IMR-90 (cell line): ENCODE results near the gene POU4F1. TPM values are rescaled to one million over a fixed set of nuclear protein-coding genes. Genes with fewer than 3 reads are reported as not detected.

Source experiments
- ATAC-seq: fragments of 200-7000 bp; cut with Tn5 transposase; 2 replicates; pipeline ENCODE4 v1.9.1; 2020; ENCODE audit warnings: low read depth, mild to moderate bottlenecking, moderate library complexity
- BruUV-seq: library from RNA; stranded (reverse); fragments of 400-500 nt; replicated peaks from 2 replicates; lab custom pipeline; 2021; lab: Mats Ljungman, UMichigan
- CTCF ChIA-PET: fragments of 300-600 bp; formaldehyde crosslinking; extraction: SDS; loops from one replicate; lab custom pipeline; 2021; ENCODE audit warnings: antibody characterized with exemption; lab: Yijun Ruan, JAX
- POLR2A ChIA-PET: fragments of 300-600 bp; sonication (Branson Sonifier 250); formaldehyde crosslinking; loops from one replicate; lab custom pipeline; 2022; ENCODE audit warnings: antibody characterized with exemption; ENCODE audit not compliant: unreplicated experiment; lab: Charles Lee
- DNase-seq: peaks from one replicate; pipeline ENCODE4 v3.0.0; 2013
- H2AFZ ChIP-seq: replicated peaks from 2 replicates; pipeline ENCODE3; 2013; ENCODE audit warnings: low read length, mild to moderate bottlenecking; ENCODE audit not compliant: poor library complexity
- H2AK5ac ChIP-seq: 2 replicates; pipeline ENCODE4 v1.6.1; 2013; ENCODE audit warnings: low read depth, low read length, inconsistent platforms
- H2AK9ac ChIP-seq: replicated peaks from 2 replicates; pipeline ENCODE3; 2013; ENCODE audit warnings: mild to moderate bottlenecking, low read depth, low read length, moderate library complexity; ENCODE audit not compliant: poor library complexity
- H2BK120ac ChIP-seq: 2 replicates; pipeline ENCODE4 v1.6.1; 2013; ENCODE audit warnings: low read depth, low read length, inconsistent platforms
- H2BK15ac ChIP-seq: 3 replicates; pipeline ENCODE4 v1.6.1; 2013; ENCODE audit warnings: low read depth, low read length, inconsistent platforms
- H2BK20ac ChIP-seq: 2 replicates; pipeline ENCODE4 v1.6.1; 2013; ENCODE audit warnings: low read depth, mild to moderate bottlenecking, inconsistent platforms, low read length, moderate library complexity
- H2BK5ac ChIP-seq: 2 replicates; pipeline ENCODE4 v1.6.1; 2013; ENCODE audit warnings: mild to moderate bottlenecking, low read depth, low read length, inconsistent platforms; ENCODE audit not compliant: poor library complexity, severe bottlenecking
- H3K14ac ChIP-seq: replicated peaks from 2 replicates; pipeline ENCODE4 v1.6.1; 2013; ENCODE audit warnings: low read depth, low read length, inconsistent platforms
- H3K18ac ChIP-seq: 2 replicates; pipeline ENCODE4 v1.6.1; 2013; ENCODE audit warnings: low read depth, low read length, control low read depth
- H3K23ac ChIP-seq: 2 replicates; pipeline ENCODE4 v1.6.1; 2013; ENCODE audit warnings: low read depth, low read length, inconsistent platforms
- H3K27ac ChIP-seq: 2 replicates; pipeline ENCODE4 v1.5.1; 2013; ENCODE audit warnings: mild to moderate bottlenecking, control low read depth, low read length; ENCODE audit not compliant: insufficient read depth
- H3K27me3 ChIP-seq: 2 replicates; pipeline ENCODE4 v1.6.1; 2013; ENCODE audit warnings: low read length; ENCODE audit not compliant: control insufficient read depth, insufficient read depth
- H3K36me3 ChIP-seq: 2 replicates; pipeline ENCODE4 v1.6.1; 2013; ENCODE audit warnings: low read length, mixed read lengths; ENCODE audit not compliant: control insufficient read depth, insufficient read depth
- H3K4ac ChIP-seq: 2 replicates; pipeline ENCODE4 v1.6.1; 2013; ENCODE audit warnings: low read depth, low read length, inconsistent platforms
- H3K4me1 ChIP-seq: 2 replicates; pipeline ENCODE4 v1.6.1; 2013; ENCODE audit warnings: low read length, mixed read lengths; ENCODE audit not compliant: control insufficient read depth, insufficient read depth
- H3K4me2 ChIP-seq: 2 replicates; pipeline ENCODE4 v1.6.1; 2013; ENCODE audit warnings: low read depth, mild to moderate bottlenecking, control low read depth, low read length, moderate library complexity
- H3K4me3 ChIP-seq: 2 replicates; pipeline ENCODE4 v1.5.1; 2013; ENCODE audit warnings: low read depth, mild to moderate bottlenecking, control low read depth, low read length, moderate library complexity; ENCODE audit not compliant: insufficient read depth
- H3K56ac ChIP-seq: 2 replicates; pipeline ENCODE4 v1.6.1; 2013; ENCODE audit warnings: low read length, inconsistent platforms; ENCODE audit not compliant: insufficient read depth; ENCODE audit errors: extremely low read depth
- H3K79me1 ChIP-seq, 2 experiments: 2 replicates each; pipeline ENCODE4 v1.6.1; 2013; ENCODE audit warnings: low read length in 2 of 2, inconsistent platforms in 1 of 2, low read depth in 1 of 2
- H3K9ac ChIP-seq: 2 replicates; pipeline ENCODE4 v1.6.1; 2013; ENCODE audit warnings: low read depth, low read length, control low read depth
- H3K9me1 ChIP-seq: 2 replicates; pipeline ENCODE4 v1.6.1; 2013; ENCODE audit warnings: low read length, inconsistent platforms; ENCODE audit not compliant: insufficient read depth
- H3K9me3 ChIP-seq: 2 replicates; pipeline ENCODE4 v1.6.1; 2013; ENCODE audit warnings: low read length; ENCODE audit not compliant: control insufficient read depth, insufficient read depth
- H4K20me1 ChIP-seq: 2 replicates; pipeline ENCODE4 v1.6.1; 2013; ENCODE audit warnings: low read length, inconsistent platforms; ENCODE audit not compliant: insufficient read depth
- H4K5ac ChIP-seq: 2 replicates; pipeline ENCODE4 v1.6.1; 2013; ENCODE audit warnings: mild to moderate bottlenecking, low read depth, low read length, control low read depth
- H4K8ac ChIP-seq, 2 experiments: 2 replicates each; pipeline ENCODE4 v1.6.1; 2013; ENCODE audit warnings: low read depth in 2 of 2, low read length in 2 of 2, control low read depth in 1 of 2, inconsistent platforms in 1 of 2
- H4K91ac ChIP-seq: 2 replicates; pipeline ENCODE4 v1.6.1; 2013; ENCODE audit warnings: low read depth, low read length, inconsistent platforms; ENCODE audit not compliant: insufficient read depth
- BHLHE40 ChIP-seq: fragments of 150-350 bp; IDR thresholded peaks from 2 replicates; pipeline ENCODE4 v1.6.1; 2016; ENCODE audit warnings: mild to moderate bottlenecking, low read depth, low read length
- FOS ChIP-seq: fragments of 150-350 bp; IDR thresholded peaks from 2 replicates; pipeline ENCODE4 v1.6.1; 2016; ENCODE audit warnings: low read depth, low read length
- NFE2L2 ChIP-seq: fragments of 150-350 bp; IDR thresholded peaks from 2 replicates; pipeline ENCODE4 v1.6.1; 2016; ENCODE audit warnings: low read depth, mild to moderate bottlenecking, low read length
- RAD21 ChIP-seq: IDR thresholded peaks from 2 replicates; pipeline ENCODE4 v1.6.1; 2012; ENCODE audit warnings: low read length, improper control_type of control experiment
- RCOR1 ChIP-seq: IDR thresholded peaks from 2 replicates; pipeline ENCODE4 v1.6.1; 2012; ENCODE audit warnings: mild to moderate bottlenecking, low read length, improper control_type of control experiment; ENCODE audit not compliant: insufficient replicate concordance
- WGBS, 2 experiments: methylation state at CpG; one replicate each; pipeline versions ENCODE4 v1.1.5 to v1.1.7; 2013; ENCODE audit warnings: missing lambda C conversion rate in 2 of 2; ENCODE audit not compliant: insufficient read length in 1 of 2; ENCODE audit errors: extremely low coverage in 2 of 2; 5-methylcytosine and 5-hydroxymethylcytosine counted together
- dilution Hi-C: fragments of 300-500 bp; cut with HindIII; formaldehyde crosslinking; loops from one replicate; pipeline ENCODE4 v1.14.3; 2018; ENCODE audit warnings: low sequenced_read_pairs; ENCODE audit not compliant: unreplicated experiment
- in situ Hi-C: fragments of 300-500 bp; cut with MboI; formaldehyde crosslinking; loops from 3 replicates; pipeline ENCODE4 v1.14.3; 2019; ENCODE audit warnings: low sequenced_read_pairs, inconsistent platforms, mixed read lengths
- intact Hi-C: fragments of 100-400 bp; cut with micrococcal nuclease; formaldehyde crosslinking; loops from 2 replicates; pipeline ENCODE4 v1.10.0; 2022
- polyA plus RNA-seq, 3 experiments: library from polyadenylated mRNA; depleted of rRNA; stranded (reverse); fragments of >200 nt; gene quantifications; 2 replicates each; pipeline ENCODE4 v1.2.3, GENCODE V29; 2012; ENCODE audit warnings: low replicate concordance in 1 of 3
- total RNA-seq: library from RNA; depleted of rRNA; stranded (reverse); fragments of >200 nt; gene quantifications from 2 replicates; pipeline ENCODE4 v1.2.3, GENCODE V29; 2012

The POU4F1 gene
- total and polyA plus RNA-seq, 2 of the 4 experiments (the other 2 are of a cell fraction): 0.02 TPM; not detected in 1

DNA sequence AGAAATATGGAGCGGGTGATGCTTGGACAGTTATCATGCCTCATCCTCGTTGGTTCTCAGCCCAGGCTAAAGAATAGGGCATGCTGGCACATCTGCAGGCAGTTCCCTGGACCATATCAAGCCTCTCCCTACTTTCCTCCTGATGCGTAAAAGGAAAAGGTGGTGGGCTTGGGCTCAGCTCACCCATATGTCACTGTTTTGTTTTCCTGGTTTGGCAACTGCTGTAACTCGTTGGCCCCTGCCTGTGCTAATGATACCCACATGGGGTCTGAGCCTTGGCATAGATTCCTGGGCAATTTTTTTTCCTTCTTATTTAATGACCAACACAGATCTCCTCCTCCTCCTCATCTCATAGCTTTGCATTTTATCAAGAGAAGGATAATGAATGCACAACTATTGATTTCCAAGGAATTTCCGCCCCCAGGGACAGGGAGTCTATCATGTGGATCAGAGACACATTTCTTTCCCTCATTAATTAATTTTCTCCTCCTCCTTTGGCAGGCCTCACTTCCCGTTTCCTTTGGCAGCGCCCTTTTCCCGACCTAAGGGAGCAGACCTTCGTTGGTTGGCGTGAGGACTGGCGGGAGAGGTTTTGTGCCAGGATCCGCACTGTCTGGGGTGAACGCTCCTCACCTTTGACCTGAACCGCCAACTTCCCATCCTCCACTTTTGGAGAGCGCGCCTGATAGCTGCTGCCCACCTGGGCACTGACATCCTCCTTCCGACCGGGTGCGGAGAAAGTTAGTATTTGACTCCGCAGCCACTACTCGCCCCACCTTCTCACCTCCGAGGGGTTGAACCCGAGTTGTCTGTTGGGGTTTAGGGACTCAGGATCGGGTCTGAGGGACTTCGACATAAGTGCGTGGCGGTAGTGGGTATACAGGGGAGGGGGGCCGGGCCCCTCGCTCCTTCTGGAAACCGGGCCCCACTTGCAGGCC, 3.4 kb upstream of the POU4F1 start (continued):
- no peak for TF ChIP-seq BHLHE40
- no peak for TF ChIP-seq RCOR1
- TF ChIP-seq NFE2L2: no peak

DNA sequence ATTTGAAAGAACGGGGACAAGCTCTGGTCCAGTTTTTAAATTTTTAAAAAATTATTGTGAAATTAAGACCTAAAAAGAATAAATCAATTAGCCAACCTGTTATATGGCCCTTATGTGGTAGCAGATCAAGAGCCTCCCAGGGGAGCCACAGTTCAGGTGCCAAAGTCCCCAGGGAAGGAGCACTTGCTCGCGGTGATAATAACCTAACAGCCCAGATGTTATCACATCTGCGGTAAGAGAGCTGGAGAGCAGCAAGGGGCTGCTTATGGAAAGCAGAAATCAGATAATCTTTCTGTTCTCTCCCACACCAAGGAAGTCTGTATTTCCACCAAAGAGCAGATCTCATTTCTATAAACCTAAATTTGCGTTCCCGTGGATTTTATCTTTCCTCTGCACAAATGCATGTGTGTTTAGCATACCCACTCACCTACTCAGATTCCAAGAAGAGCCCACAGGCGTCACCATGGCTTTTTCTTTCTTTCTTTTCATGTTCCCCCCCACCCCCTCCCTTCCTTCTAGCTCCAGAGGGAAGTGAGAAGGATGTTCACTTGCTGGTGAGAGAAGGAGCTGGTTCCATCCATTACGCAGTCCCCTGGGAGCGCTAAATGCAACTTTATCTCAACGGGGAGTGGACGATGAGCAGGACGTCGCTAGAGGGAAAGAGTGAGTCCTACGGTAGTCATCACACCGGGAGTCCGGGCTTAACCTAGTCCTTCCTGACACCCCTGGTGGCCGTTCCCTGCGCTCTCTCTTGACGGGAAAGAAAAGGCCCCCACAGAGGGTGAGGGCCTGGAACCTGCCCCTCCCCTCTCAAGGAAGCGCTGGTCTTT, 1.6 kb upstream of the POU4F1 start:
- ChIA-PET CTCF (no interaction called here), POLR2A (no interaction called here)
- Histone ChIP-seq H3K4me2 (no peak overlapping the region), H3K56ac (no peak overlapping the region), H2BK120ac (no peak overlapping the region), H2AFZ (no peak overlapping the region), H3K23ac (no peak overlapping the region), H2AK9ac (no peak overlapping the region), H2BK15ac (no peak overlapping the region), H3K9me3 (peaks cover 16% of the 10 kb centered on the region; the same call in 1 of the 2 replicates), H3K9ac (no peak overlapping the region), H4K8ac (no peak overlapping the region), H3K27ac (no peak overlapping the region), H2AK5ac (no peak overlapping the region), H3K14ac (no peak overlapping the region), H3K27me3 (peaks cover 94% of the 10 kb centered on the region), H4K91ac (no peak overlapping the region), H3K36me3 (no peaks in the 10 kb centered on the region), H3K4me1 (peaks cover 3% of the 10 kb centered on the region), H3K4me3 (no peak overlapping the region), H3K18ac (no peak overlapping the region), H4K5ac (no peak overlapping the region), H2BK5ac (no peak overlapping the region), H4K20me1 (no peaks in the 10 kb centered on the region; the same call in 1 of the 2 replicates), H2BK20ac (no peak overlapping the region), H3K79me1 (no peaks in the 10 kb centered on the region), H3K4ac (no peak overlapping the region), H3K9me1 (no peaks in the 10 kb centered on the region)
- ATAC-seq (no peak), DNase-seq (peak; percentile 8)
- in situ Hi-C loops: no loop called here
- intact Hi-C loops: no loop called here
- dilution Hi-C loops: no loop called here
- TF ChIP-seq RAD21 (no peak), FOS (no peak)
- 0% methylated on average over 6 of the region's 20 CpGs; no CpG with 5 or more reads in 1 of the 2 experiments for WGBS, 2 experiments
- no TSS peak for BruUV-seq
